Fibroblast of skin of back (primary cell): ENCODE results near the gene ADAMTSL2.

Experiments used
- DNase-seq: peaks from one replicate; pipeline ENCODE4 v3.0.0-alpha.2; 2013

ADAMTSL2 gene

DNA sequence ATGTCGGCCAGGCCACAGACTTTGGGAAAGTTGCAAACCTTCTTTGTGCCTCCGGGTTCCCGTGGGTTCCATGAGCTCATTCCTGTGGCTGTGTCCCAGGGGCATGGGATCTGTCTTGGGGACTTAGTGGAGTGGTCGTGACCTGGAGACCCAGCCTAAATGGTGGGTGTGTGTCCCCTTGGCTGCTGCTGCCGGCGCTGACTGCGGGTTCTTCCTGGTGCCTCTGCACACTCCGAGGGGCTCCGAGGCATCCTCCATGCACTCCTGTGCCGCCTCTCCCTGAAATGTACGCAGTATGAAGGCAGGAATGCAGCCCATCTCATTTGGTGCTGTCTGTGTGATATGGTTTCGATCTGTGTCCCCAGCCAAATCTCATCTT lies 34.6 kb upstream of the ADAMTSL2 start:
- DNase-seq, result no peak

DNA sequence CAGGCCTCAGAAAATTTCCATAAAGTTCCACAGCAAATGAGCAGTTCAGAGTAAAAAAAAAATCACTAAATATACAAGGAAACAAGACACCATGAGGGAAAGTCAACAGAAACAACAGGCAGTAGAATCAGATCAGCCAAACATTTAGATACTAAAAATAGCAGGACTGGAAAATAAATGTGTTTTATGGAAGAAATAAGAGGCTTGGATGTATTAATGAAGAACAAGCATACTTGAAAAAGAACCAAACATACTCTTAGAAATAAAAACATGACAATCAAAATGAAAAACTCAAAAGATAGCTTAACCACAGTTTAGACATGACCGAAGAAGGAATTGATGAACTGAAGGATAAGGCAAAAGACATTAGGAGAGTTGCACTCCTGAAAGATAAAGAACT lies 32.4 kb upstream of the ADAMTSL2 start:
- DNase-seq, result no peak

DNA sequence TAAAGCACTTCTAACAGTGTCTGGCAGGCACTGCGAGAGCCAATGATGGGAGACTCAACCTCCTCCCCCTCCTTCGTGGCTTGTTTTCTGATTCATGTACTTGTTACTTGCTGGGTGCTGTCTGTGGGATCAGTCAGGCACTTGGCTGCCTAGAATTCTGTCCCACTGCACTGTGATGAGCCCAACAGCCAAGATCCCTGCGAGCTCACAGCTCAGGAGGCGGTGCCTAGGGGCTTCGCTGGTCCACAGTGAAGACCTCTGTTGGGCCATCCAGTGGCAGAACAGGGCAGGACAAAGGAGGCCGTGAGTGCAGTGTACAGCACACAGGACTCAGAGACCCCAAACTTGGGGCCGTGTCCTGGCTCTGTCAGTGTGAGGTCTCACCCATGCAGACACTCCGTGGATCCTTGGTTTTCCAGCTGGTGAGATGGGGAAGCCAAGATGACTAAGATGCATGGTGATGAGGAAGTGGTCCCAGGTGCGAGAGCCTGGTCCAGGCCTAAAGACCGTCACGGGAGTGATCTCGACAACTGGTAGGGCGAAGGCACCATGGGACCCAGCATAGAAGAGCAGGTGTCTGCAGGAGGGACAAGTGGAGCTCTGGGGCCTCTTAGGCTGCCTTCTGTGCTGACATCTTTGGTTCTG lies 29.2 kb upstream of the ADAMTSL2 start:
- no peak for DNase-seq

DNA sequence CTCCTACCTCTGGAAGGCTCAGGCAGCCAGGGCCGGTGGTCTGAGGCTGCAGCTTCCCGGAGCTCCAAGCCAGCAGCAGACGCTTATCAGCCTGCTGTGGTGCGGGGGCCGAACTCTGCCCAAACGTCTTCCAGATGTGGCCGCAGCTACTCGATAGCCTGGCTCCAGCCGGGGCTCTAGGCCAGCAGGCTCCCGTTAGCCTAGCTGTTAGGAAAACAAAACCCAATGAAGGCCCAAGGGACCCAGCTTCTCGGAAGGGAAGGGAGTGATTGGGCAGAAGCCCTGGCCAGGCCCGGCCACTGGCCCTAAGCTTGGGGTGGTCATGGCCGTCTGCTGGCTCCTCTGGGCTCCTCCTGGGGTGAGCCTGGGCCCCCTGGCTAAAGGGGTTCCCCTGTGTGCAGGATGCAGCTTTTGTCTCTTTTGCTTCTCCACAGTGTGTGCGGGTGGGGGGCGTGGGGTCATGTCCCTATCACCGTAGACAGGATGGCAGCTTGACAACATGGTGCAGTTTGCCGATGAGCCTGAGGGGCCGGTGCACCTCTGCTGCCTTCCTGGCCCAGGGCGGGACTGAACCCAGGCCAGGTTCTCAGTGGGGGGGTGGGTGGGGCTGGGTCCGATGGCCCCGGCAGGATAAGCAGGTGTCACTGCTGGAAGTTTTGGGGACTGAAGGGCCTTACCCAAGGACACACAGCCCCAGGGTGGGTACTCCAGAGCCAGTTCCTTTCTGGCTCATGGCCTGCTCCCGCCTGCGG lies 28.4 kb upstream of the ADAMTSL2 start:
- no peak for DNase-seq

DNA sequence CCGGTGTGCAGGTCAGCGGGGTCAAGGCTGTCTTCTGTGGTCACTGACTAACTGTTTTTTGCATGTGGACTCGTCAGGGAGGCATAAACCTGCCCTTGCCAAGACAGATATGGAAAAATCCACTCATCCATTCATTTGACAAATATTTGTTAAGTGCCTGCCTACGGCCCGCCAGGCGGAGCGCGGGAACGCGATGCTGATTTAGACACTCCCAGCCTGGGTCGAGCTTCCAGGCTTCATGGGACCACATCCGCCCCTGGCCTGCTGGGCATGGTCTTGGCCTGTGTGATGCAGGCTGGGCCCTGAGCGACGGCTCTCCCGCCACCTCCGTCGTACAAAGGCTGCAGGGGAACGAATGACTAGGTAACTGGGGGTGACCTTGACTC lies 27.9 kb upstream of the ADAMTSL2 start:
- peak; percentile 23 for DNase-seq

DNA sequence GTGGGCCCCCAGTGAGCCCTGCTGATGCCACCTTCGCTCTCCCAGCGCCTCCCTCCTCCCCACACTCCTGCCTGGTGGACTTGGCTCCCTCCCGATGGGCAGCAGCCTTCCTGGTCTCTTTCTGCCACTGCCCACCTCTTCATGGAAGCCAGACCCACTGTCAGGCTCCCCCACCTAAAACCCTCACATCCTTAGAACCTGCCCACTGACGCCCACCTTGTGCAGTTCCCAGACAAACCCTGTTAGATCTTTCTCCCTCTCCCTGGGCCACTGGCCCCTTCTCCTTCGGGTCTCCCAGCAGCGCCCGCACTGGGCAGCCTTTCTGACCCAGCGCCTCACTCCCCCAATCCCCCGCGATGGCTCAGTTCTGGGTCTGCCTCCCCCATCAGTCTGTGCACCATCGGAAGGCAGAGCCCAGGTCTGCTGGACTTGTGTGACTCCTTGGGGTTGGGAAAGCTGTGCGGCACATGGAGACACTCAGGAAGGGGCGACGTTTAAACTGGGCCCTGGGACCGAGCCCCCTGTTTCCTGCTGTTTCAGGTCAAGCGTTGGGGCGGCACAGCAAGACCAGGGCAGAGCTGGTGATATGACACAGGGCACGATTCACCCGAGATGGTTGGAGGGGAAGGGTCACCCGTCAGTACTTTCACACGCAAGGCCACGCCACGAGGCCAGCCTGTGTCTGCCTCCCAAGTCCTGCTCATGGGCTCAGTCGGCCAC lies 27.1 kb upstream of the ADAMTSL2 start:
- no peak for DNase-seq

DNA sequence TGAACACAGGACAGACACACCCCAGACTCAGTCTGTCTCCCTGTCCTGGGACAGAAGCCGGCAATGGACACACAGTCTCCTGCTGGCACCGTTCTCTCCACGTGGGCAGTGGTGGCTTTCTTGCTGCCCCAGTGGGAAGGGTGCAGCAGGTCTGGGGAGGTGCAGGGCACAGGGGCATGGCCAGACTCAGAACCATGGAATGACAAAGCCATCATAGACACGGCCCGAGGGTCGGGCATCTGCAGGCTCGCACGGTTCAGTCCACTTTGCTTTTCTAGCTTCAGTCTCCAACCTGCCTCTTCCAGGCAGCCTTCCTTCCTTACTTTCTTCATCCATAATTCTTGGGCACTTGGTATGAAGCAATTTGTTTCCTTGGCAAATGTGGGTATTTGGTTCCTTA lies 26.5 kb upstream of the ADAMTSL2 start:
- DNase-seq, result no peak

DNA sequence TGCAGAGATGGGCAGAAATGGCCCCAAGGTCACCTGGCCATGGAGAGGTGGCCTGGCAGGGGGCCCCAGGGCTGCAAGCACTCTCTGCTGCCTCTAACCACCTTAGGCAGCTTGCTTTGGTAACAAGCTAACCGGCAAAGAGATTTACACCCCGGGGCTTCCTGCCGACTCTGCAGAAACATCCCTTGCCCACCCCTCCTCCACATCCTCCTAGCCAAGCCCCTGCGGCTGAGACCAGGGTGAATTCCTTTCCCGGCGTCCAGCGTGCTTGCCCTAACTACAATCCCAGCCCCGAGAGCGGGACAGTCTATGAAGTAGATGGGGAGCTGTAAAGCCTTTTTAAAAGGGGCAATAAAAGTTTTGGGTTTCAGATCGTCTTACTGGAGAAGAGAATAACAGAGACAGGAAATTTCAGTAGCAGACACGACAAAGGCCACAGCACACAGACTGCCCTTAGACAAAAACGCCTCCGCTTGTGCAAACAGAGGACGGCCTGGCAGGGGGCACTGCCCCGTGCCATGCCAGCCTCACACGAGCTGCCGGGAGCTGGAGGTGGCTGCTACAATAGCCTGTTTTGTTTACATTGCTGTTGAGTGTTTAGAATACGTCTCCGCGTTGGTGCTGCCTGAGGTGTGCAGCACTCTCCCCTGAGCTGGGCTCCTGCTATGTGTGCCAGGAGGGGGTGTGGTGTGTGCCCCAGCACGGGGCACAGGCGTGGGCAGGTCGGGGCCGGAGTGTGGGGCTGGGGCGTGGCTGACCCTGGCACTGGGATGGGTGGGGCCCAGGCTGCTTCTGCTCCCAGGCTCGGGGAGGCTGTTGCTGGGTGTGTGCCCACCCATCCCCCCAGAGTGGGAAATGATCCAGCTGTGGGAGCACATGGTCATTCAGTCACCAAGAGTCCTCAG lies 25.1 kb upstream of the ADAMTSL2 start:
- DNase-seq, result peak; percentile 26

DNA sequence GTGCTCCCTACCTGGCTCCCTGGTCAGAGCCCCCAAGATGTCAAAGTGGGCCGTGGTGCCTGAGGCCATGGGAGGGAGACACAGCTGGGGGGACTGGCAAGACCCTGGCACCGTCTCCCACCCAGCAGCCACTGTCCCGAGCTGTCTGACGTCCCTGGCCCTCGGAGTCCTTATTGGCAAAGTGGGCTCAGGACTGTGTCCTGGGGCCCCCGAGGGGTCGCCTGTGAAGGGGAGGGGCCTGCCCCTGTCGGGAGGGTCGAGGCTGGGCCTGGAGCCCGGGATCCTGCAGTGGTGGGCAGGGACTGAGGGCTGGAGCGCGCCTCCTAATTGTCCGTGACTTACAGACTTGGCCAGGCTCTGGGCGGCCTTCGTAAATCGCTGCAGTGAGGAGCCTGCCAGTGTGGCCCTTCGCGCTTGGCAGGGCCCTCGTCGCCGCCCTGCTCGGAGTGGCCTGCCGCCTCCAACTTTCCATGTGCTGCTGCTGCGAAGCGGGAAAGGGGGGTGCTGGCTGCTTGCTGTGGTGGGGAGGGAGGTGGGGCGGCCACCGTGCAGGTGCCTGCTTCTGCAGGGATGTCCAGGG lies 23.5 kb upstream of the ADAMTSL2 start:
- DNase-seq, result no peak

DNA sequence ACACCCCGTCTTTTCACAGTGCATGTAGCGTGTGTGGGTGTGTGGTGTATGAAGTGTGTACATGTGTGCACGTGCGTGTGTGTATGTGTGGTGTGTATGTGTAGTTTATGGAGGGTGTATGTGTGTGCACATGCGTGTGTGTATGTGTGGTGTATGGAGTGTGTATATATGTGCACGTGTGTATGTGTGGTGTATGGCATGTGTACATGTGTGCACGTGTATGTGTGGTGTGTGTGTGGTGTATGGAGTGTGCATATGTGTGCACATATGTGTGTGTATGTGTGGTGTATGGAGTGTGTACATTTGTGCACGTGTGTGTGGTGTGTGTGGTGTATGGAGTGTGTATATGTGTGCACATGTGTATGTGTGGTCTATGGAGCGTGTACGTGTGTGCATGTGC lies 22.9 kb upstream of the ADAMTSL2 start:
- DNase-seq, result no peak

DNA sequence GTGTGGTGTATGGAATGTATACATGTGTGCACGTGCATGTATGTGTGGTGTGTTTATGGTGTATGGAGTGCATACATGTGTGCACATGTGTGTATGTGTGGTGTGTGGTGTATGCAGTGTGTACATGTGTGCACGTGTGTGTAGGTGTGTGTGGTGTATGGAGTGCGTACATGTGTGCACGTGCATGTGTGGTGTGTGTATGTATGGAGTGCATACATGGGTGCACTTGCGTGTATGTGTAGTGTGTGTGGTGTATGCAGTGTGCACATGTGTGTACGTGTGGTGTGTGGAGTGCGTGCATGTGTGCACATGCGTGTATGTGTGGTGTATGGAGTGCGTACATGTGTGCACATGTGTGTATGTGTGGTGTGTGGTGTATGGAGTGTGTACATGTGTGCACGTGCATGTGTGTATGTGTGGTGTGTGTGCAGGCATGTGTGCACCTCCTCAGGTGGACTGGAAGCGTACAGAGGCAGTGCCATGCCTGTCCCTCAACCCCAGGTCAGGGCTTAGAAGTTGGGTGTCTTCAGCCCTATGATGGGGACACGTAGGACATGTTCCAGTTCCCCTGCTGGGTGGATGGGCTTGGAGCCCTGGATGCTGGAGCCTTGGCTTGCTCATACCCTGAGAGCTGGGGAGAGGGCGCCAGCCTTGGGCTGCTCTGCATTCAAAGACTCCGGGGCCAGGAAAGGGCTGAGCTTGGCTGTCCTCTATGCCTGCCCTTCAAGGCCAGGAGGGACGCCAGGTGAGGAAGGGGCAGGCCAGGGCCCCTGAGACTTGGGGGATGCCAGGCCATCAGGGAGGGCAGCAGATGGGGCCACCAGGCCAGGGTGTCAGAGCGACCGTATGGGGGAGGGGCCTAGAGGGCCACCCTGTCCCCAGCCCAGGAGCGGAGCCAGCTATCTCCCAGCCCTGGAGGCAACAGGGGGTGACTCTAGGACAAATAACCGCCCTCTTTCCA lies 22.0 kb upstream of the ADAMTSL2 start:
- DNase-seq, result no peak

DNA sequence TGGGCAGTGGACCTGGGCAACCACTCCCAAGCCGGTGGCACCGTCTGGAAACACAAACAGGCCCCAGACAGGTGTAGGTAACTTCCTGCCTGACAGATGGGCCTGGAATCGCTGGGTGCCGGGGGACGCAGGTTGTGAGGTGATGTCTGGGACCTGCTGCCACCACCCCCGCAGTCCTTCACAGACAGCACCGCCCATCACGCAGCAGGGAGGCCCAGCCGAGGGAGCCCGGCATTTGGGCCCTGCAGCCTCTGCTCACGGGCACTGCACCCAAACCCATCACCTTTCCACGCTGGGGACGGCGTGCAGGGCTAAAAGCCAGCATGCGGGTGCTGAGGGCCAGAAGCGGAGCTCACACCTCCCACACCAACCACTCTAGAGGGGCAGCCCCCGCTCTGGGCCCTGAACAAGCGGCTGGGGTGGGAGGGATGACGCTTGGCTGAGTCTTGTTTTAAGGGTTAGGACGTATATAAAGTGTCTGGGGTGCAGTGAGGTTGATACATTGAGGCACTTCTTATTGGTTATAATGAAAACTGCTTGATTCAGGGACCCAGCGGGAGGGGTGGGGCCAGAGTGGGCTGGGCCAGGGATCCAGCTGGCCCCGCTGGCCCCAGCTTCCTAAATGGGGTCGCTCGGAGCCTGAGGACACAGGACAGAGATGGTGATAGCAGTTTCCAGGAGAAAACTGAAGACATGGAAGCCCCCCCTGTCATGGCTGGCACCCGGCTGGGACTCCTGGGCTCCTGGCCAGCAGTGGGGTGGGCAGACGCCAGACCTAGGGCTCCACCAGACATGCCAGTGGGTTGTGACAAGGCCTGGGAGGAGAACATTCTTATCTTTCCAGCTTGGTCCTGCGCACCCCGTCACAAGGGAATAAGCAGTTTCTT lies 21.0 kb upstream of the ADAMTSL2 start:
- no peak for DNase-seq

DNA sequence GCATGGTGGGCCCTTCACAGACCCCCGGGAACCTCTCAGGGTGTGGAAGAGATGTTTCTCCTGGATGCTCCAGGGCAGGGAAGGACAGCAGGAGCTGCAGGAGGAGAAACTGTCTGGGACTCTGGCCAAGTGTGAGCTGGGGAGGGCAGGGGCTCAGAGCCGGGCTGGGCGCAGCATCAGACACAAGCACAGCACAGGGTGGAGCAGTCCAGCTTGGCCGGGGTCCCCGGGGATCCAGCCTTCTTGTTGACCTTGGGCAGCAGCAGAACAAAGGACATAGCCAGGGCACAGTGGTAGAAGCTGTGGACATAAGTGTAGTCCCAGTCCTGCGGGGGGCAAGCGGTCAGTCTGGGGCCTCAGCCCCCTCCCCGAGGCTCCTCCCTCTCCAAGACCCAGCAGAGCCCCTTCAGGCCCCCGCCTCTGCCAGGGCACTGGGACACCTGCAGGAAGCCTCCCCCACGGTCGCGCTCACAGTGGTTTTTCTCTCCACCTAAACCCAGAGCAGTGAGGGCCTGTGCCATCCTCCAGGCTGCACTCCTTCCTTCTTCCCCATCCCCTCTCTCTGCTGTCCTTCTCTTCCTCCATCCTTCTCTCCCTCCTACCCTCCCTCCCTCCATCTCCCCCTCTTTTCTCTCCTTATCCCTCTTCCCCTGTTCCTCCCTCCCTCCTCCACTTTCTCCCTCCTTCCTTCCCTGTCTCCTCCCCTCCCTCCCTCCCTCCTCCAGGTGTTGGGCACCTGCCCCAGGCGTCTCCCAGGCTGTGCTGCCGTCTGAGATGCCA lies 19.9 kb upstream of the ADAMTSL2 start:
- DNase-seq, result no peak

DNA sequence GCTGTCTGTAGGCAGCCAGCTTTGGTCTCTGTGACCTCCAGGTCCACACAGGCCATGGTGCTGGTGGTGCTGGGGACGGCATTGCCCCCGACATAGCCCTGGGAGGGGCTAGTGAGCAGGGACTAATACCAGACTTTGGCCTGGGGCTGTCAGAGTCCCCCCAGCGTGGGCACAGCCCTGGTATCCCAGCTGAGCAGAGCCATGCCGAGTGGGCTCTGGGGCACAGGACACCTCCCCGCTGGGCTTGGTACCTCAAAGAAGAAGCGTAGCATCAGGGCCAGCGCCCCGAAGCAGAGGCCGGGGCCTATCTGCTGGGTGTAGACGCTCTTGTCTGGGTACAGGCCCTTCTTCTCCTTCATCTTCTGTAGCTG lies 19.3 kb upstream of the ADAMTSL2 start:
- DNase-seq, result no peak

DNA sequence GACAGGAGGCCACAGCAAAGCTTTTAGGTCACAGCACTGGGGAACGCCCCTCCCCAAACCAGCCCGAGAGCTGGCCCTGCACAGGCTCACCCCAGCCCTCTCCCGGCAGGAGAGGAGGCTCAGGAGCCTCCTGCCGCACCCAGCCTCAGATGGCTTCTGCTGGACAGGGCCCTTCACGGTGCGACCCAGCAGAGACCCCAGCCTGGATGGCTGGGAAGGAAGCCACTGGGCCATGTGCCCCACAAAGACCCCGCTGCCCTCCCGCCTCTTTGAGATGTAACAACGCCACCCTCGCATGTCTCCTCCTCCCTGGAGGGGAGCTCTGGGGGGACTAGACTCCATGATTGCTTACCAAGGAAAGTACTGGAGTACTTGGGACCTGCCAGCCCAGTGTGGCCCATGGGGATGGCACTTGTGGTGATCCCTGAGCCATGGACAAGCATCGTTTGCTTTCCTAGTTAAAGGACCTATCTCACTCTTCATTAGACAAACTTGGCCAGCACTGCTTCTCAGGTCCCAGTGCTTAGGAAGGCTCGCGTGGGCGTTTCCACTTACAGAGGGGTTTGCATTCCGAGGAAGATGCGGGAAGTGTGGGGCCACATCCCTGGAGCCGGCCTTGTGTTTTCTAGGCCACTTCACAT lies 18.8 kb upstream of the ADAMTSL2 start:
- DNase-seq, result no peak

DNA sequence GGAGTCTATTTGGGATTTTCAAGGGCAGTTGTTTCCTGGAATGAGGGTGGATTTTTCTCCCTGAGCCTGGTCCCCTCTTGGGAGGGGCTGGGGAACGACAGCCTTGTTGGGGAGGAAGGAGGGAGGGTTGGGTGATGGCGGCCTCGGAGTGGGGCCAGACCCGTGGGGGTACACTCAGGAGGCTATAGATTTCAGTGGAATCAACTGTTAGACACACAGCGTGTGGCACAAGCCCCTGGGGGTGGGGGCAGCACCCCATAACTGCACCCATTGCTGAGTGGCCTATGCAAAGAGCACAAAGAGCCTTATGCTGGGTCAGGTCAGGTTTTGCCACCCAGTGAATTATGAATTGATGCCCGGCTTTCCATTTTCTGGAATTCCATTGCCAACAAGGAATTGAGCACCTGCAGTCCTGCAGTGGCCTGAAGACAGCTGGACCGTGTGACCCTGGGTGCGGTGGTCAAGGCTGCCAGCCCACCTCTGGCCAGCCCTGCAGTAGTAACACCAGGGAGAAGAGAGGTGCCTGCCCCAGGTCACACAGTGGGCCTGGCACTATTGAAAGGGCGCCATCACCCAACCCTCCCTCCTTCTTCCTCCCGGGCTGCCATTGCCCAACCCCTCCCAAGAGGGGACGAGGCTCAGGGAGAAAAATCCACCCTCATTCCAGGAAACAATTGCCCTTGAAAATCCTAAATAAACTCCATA lies 18.1 kb upstream of the ADAMTSL2 start:
- DNase-seq, result no peak

DNA sequence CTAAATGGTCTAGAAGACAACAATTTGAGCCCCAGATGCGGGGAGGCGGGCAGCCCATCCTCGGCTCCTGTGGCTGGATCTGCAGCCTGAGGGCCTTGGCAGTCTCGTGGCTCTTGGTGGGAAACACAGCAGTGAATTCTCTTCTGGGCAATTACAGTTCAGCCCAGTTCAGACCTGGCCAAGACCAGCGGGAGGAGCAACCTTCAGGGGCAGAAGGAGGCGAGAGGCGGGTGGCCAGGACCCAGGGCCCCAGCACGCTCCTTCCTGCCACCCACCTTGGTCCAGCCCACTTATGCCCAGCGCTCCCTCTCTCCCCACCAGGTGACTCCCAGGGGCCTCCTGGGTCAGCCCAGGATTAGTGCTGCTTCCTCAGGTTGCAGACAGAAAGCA lies 17.5 kb upstream of the ADAMTSL2 start:
- no peak for DNase-seq

DNA sequence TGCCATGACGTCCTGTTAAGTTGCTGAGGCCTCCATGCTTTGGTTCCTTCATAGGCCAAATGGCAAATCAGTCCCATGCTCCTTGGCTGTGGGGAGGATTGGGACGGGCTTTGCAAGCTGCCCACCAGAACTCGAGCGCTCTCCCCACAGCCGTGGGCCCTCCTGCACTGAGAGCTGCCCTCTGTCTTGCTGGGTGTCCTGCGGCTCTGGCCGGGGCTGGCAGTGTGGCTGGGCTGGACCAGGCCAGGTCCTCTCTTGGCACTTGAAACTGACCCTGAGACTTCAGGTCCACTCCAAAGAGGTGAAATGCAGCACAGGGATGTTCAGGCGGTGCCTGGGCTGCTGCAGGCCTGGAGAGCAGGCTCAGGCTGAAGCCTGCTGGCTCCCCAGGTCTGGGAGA lies 16.8 kb upstream of the ADAMTSL2 start:
- DNase-seq, result no peak
